K562 (cell line): ENCODE measurements around the gene ANO10. TPM values are rescaled to one million over a fixed set of nuclear protein-coding genes. Genes with fewer than 3 reads are reported as not detected.

Experiments used
- EP300 ChIP-seq: IDR thresholded peaks from 2 replicates; pipeline ENCODE4 v1.6.1; 2012; ENCODE audit warnings: low read length, improper control_type of control experiment
- HDAC8 ChIP-seq: fragments of 450-650 bp; IDR thresholded peaks from 2 replicates; pipeline ENCODE4 v1.6.1; 2016; ENCODE audit warnings: mild to moderate bottlenecking, missing genetic modification characterization, moderate library complexity, missing compliant biosample characterization
- HNRNPL ChIP-seq: fragments of 200-400 bp; formaldehyde crosslinking; IDR thresholded peaks from 2 replicates; pipeline ENCODE4 v1.6.1; 2017; ENCODE audit warnings: low read depth, mild to moderate bottlenecking, low read length
- HOMEZ ChIP-seq: fragments of 250-450 bp; sonication (Bioruptor Pico); IDR thresholded peaks from 2 replicates; pipeline ENCODE4 v1.4.0; 2020; ENCODE audit warnings: mild to moderate bottlenecking, moderate library complexity
- HSF4 ChIP-seq: fragments of 250-450 bp; sonication (Bioruptor Pico); IDR thresholded peaks from 2 replicates; pipeline ENCODE4 v2.1.2; 2022; ENCODE audit warnings: mild to moderate bottlenecking, moderate library complexity, borderline replicate concordance
- L3MBTL2 ChIP-seq: fragments of 450-650 bp; IDR thresholded peaks from 2 replicates; pipeline ENCODE4 v1.6.1; 2016; ENCODE audit warnings: mild to moderate bottlenecking, moderate library complexity
- MTA3 ChIP-seq: fragments of 450-650 bp; formaldehyde crosslinking; IDR thresholded peaks from 2 replicates; pipeline ENCODE4 v1.6.1; 2017; ENCODE audit warnings: mild to moderate bottlenecking, borderline replicate concordance
- MXD1 ChIP-seq: fragments of 250-450 bp; sonication (Bioruptor Pico); IDR thresholded peaks from 2 replicates; pipeline ENCODE4 v1.8.0; 2021; ENCODE audit warnings: borderline replicate concordance, mild to moderate bottlenecking, moderate library complexity; ENCODE audit not compliant: poor library complexity, severe bottlenecking
- NFE2 ChIP-seq: IDR thresholded peaks from 2 replicates; pipeline ENCODE4 v1.6.1; 2014; ENCODE audit warnings: antibody characterized with exemption, low read depth
- NFIC ChIP-seq: fragments of 450-650 bp; IDR thresholded peaks from 2 replicates; pipeline ENCODE4 v1.6.1; 2017; ENCODE audit warnings: mild to moderate bottlenecking, inconsistent platforms
- RREB1 ChIP-seq: fragments of 250-450 bp; sonication (Bioruptor Pico); IDR thresholded peaks from 2 replicates; pipeline ENCODE4 v1.4.0; 2020
- SMARCC2 ChIP-seq: fragments of 450-650 bp; IDR thresholded peaks from 2 replicates; pipeline ENCODE4 v1.6.1; 2017; ENCODE audit warnings: antibody characterized with exemption, moderate library complexity, mild to moderate bottlenecking, low read depth
- SNAPC5 ChIP-seq: fragments of 250-450 bp; sonication (Bioruptor Pico); IDR thresholded peaks from 2 replicates; pipeline ENCODE4 v1.8.0; 2021; ENCODE audit warnings: moderate library complexity, mild to moderate bottlenecking, inconsistent platforms
- TBP ChIP-seq: optimal IDR thresholded peaks from 2 replicates; pipeline ENCODE3; 2011; ENCODE audit warnings: low read depth, low read length, improper control_type of control experiment
- TFAM ChIP-seq: fragments of 250-450 bp; sonication (Bioruptor Pico); conservative IDR thresholded peaks from 2 replicates; pipeline ENCODE4 v1.5.0; 2021; ENCODE audit warnings: mild to moderate bottlenecking, moderate library complexity
- U2AF1 ChIP-seq: fragments of 200-400 bp; formaldehyde crosslinking; optimal IDR thresholded peaks from 2 replicates; pipeline ENCODE3; 2017; ENCODE audit warnings: mild to moderate bottlenecking, low read depth, low read length, moderate library complexity
- ZKSCAN3 ChIP-seq: fragments of 250-450 bp; sonication (Bioruptor Pico); IDR thresholded peaks from 2 replicates; pipeline ENCODE4 v1.4.0; 2020
- ZNF639 ChIP-seq, 2 experiments: fragments of 200-800 bp in 1 of 2; sonication (Bioruptor generic) in 1 of 2; sonication (generic) in 1 of 2; formaldehyde crosslinking in 1 of 2; IDR thresholded peaks in 1 of 2; conservative IDR thresholded peaks in 1 of 2; 2 replicates each; pipeline versions ENCODE4 v1.5.0 to v1.6.1; 2016 to 2020; ENCODE audit warnings: missing compliant biosample characterization in 1 of 2, missing genetic modification characterization in 1 of 2, missing genetic modification reagents in 1 of 2
- polyA plus RNA-seq, 8 experiments: library from polyadenylated mRNA; depleted of rRNA in 4 of 8; stranded (reverse) in 5 of 8; unstranded in 3 of 8; fragments of >200 nt; fragmentation: Nextera tagmentation in 2 of 8; fragmentation: Illumina TruSeq in 1 of 8; extraction: Ambion mirVana in 2 of 8; extraction: Trizol in 1 of 8; gene quantifications; 2 replicates each; pipeline versions ENCODE4 v1.2.1 to v1.2.3, GENCODE V29; 2011 to 2014; ENCODE audit warnings: inconsistent platforms in 1 of 8, missing spikeins in 1 of 8
- total RNA-seq, 7 experiments: library from RNA; depleted of rRNA in 6 of 7; stranded (reverse); fragments of >200 nt in 6 of 7; fragmentation: Illumina TruSeq in 2 of 7; extraction: Trizol in 2 of 7; gene quantifications; 2 replicates each; pipeline versions ENCODE4 v1.2.1 to v1.2.3, GENCODE V29; 2011 to 2021; ENCODE audit warnings: low replicate concordance in 1 of 7

ANO10 gene
- total and polyA plus RNA-seq, 9 of the 15 experiments (the other 6 are each of a cell fraction or from before 2014, with no cell fraction given) = 6.4 to 46.0 (median 32.3) TPM

- TF ChIP-seq ZNF639 (CRISPR knock-in tag; conservative IDR thresholded peaks at IDR 0.05 in 1 of 2, IDR thresholded peaks at IDR 0.05 in 1 of 2) (peak in 1 of 2 experiments; percentile 53; a peak in 1 of 4 replicates), TBP (no peak), MXD1 (CRISPR knock-in tag) (no peak), SNAPC5 (CRISPR knock-in tag) (no peak), SMARCC2 (peak; percentile 77; the same call in 1 of the 2 replicates), L3MBTL2 (peak; percentile 59), HSF4 (CRISPR knock-in tag) (peak; percentile 92), EP300 (peak; percentile 96), TFAM (CRISPR knock-in tag) (no peak), NFE2 (peak; percentile 93), U2AF1 (no peak), NFIC (peak; percentile 57; the same call in 1 of the 2 replicates), HDAC8 (tag) (no peak), MTA3 (no peak; the same call in none of the 2 replicates), HOMEZ (CRISPR knock-in tag) (no peak), HNRNPL (no peak), ZKSCAN3 (CRISPR knock-in tag) (no peak), RREB1 (CRISPR knock-in tag) (no peak)
These were observed 49.1 kb upstream of the ANO10 start (continued) for GRCh38 chr3:43670635-43671522.
